Keratinocyte (primary cell): ENCODE data around the gene GTPBP6.

Experiments used
- CTCF ChIP-seq, 3 experiments: IDR thresholded peaks in 1 of 3; conservative IDR thresholded peaks in 1 of 3; optimal IDR thresholded peaks in 1 of 3; 2 replicates in 2 of 3; 3 replicates in 1 of 3; pipeline versions ENCODE3 to v1.5.1; 2011; ENCODE audit warnings: low read length in 3 of 3, mild to moderate bottlenecking in 3 of 3, moderate library complexity in 2 of 3, control low read depth in 1 of 3, inconsistent platforms in 1 of 3; ENCODE audit not compliant: insufficient read depth in 2 of 3; ENCODE audit errors: extremely low read depth in 1 of 3
- EZH2 ChIP-seq: IDR thresholded peaks from one replicate; pipeline ENCODE4 v1.6.1; 2012; ENCODE audit warnings: inconsistent platforms, mild to moderate bottlenecking, low read length, moderate library complexity

GRCh38 chrX:352181-352580 is 33.6 kb upstream of the GTPBP6 start:
- TF ChIP-seq CTCF (optimal IDR thresholded peaks at IDR 0.05 in 1 of 3, IDR thresholded peaks at IDR 0.05 in 1 of 3, conservative IDR thresholded peaks at IDR 0.05 in 1 of 3; ENCODE audit: extremely low read depth in 1 of 3, insufficient read depth in 2 of 3, low read length in 3 of 3) (no peak), EZH2 (no peak)
